Sigmoid colon (tissue), 3 donors: Measurements from ENCODE around the gene PDZRN4.

Experiments
- CTCF ChIP-seq, 4 experiments: fragments of 450-650 bp in 3 of 4; fragments of 200-600 bp in 1 of 4; IDR thresholded peaks; one replicate each; pipeline ENCODE4 v1.5.1; 2016 to 2019; ENCODE audit warnings: antibody characterized with exemption in 4 of 4, mild to moderate bottlenecking in 3 of 4, moderate library complexity in 2 of 4
- POLR2A ChIP-seq, 2 donors: fragments of 450-650 bp; IDR thresholded peaks; one replicate each; pipeline ENCODE4 v1.6.1; 2016; ENCODE audit warnings: antibody characterized with exemption in 2 of 2, mild to moderate bottlenecking in 2 of 2, moderate library complexity in 2 of 2

GRCh38 chr12:41452838-41453407, 264.8 kb downstream of the PDZRN4 start:
- TF ChIP-seq CTCF (IDR thresholded peaks at IDR 0.05) (no peak), POLR2A (IDR thresholded peaks at IDR 0.05) (no peak)
